ENCODE measurements around the gene DPM2. TPM values are rescaled to one million over a fixed set of nuclear protein-coding genes. Genes with fewer than 3 reads are reported as not detected.

DPM2 gene
- total and polyA plus RNA-seq, 5 donors from 2014 or later, result 27.5 to 35.7 (median 30.6) TPM

DNA sequence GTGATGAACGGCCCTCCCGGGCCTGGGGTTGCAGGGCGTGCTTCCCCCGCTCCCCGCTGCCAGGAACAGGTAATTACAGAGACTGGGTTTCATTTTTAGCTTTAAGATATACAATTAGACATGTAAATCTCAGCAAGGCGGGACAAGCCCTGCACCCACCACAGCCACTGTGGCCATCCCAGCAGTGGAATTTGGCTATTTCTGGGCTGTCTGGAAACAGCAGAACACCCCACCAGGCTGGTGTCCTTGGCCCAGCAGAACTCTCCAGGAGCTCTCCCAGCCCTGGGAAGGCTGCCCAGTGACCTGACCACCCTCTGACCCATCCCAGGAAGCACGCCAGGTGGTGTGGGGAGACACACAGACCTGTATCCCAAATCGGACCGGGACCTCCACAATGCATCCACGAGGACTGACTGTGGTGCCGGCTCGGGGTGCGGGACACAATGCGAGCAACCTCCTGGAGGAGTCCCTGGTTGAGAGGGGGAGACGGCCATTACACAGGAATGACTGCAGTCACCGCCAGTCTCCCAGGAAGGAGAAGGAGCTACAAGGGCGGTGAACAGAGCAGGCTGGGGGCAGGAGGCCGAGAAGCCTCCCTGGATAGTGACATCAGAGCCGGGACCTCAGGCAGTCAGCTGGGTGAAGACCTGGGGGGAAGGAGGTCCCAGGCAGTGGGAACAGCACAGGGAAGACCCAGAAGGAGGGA is 25.9 kb upstream of the DPM2 start:
- peak overlapping the region; percentile 91 for H3K27ac ChIP-seq (ENCODE audit: insufficient read depth, low read length, poor library complexity, severe bottlenecking)
- Mint-ChIP-seq H3K9me3 (no peaks in the 10 kb centered on the region), H3K4me3 (peak overlapping the region; percentile 89 to 97 (median 94)), H3K27me3 (no peaks in the 10 kb centered on the region), H3K4me1 (peaks cover 29 to 100% (median 77%) of the 10 kb centered on the region in 4 donors), H3K27ac (peak overlapping the region; percentile 88 to 99 (median 98)), H3K36me3 (peaks cover 46% of the 10 kb centered on the region)
- DNase-seq, result no peak
- ATAC-seq (ENCODE audit: low read depth in 2 of 2), result peak in 1 of 2 donors; percentile 15
- peak overlapping the region; percentile 35 for H3K4me3 ChIP-seq (ENCODE audit: low read depth, low read length)
- no peaks in the 10 kb centered on the region for H3K9me3 ChIP-seq (ENCODE audit: control insufficient read depth in 2 of 2, low read length in 2 of 2)
- no peaks in the 10 kb centered on the region for H3K27me3 ChIP-seq (ENCODE audit: control insufficient read depth, insufficient read depth, low read length)
- H3K36me3 ChIP-seq (ENCODE audit: control insufficient read depth, insufficient read depth, low read length), result peaks cover 33% of the 10 kb centered on the region
- H3K4me1 ChIP-seq (ENCODE audit: control insufficient read depth, insufficient read depth, low read length, poor library complexity, severe bottlenecking), result peaks cover 100% of the 10 kb centered on the region

DNA sequence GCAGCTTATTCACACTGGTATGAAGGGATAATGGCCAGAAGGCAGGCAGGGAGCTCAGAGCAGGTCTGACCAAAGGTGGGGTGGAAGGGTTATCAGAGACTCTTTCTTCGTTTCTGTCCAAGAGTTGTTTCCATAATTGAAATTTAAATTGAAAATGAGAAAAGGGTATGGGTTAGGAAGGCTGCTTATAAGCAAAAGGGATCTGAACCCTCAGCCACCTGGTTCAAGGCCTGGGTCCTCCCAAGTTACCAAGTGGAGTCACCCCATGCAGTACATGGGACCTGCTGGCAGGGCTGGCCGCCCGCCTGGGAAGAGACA is 25.3 kb upstream of the DPM2 start:
- no peaks in the 10 kb centered on the region for H3K9me3 ChIP-seq (ENCODE audit: control insufficient read depth in 2 of 2, low read length in 2 of 2)
- ATAC-seq (ENCODE audit: low read depth in 2 of 2), result no peak

DNA sequence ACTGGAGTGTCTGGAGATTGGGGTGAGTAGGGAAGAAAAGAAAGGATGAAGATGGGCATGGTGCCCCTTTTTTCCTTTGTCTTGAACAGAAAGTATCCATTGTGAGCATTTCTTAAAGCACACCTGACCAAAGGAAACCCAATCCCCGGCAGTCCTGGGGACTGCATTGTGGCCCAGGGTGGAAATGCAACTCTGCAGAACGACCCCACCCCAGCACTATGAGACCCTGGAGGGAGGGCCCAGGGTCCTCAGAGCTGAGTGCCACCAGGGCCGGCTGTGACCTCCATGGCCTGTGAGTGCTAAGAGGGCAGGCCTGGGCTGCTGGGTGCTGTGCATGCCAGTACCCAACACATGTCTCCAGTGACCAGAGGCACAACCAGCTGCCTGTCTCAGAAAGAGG is 24.6 kb upstream of the DPM2 start:
- ATAC-seq (ENCODE audit: low read depth in 2 of 2), result no peak
- Mint-ChIP-seq H3K4me3 (peak overlapping the region; percentile 82 to 97 (median 92)), H3K36me3 (peaks cover 43% of the 10 kb centered on the region), H3K9me3 (no peaks in the 10 kb centered on the region), H3K27ac (peak overlapping the region; percentile 74 to 98 (median 97)), H3K27me3 (no peaks in the 10 kb centered on the region), H3K4me1 (peaks cover 31 to 100% (median 73%) of the 10 kb centered on the region in 4 donors)
- Histone ChIP-seq H3K27me3 (ENCODE audit: control insufficient read depth, insufficient read depth, low read length) (no peaks in the 10 kb centered on the region), H3K36me3 (ENCODE audit: control insufficient read depth, insufficient read depth, low read length) (peaks cover 33% of the 10 kb centered on the region), H3K4me3 (ENCODE audit: low read depth, low read length) (no peak overlapping the region), H3K4me1 (ENCODE audit: control insufficient read depth, insufficient read depth, low read length, poor library complexity, severe bottlenecking) (peaks cover 100% of the 10 kb centered on the region), H3K9me3 (ENCODE audit: control insufficient read depth in 2 of 2, low read length in 2 of 2) (no peaks in the 10 kb centered on the region), H3K27ac (ENCODE audit: insufficient read depth, low read length, poor library complexity, severe bottlenecking) (peak overlapping the region; percentile 91)
- DNase-seq, result no peak

More for the DNA sequence above, 25.3 kb upstream of the DPM2 start:
- H3K27me3 ChIP-seq (ENCODE audit: control insufficient read depth, insufficient read depth, low read length), result no peaks in the 10 kb centered on the region
- no peaks in the 10 kb centered on the region for H3K9me3 Mint-ChIP-seq
- DNase-seq, result no peak
- no peaks in the 10 kb centered on the region for H3K27me3 Mint-ChIP-seq
- peak overlapping the region; percentile 82 to 97 (median 92) for H3K4me3 Mint-ChIP-seq
- H3K4me3 ChIP-seq (ENCODE audit: low read depth, low read length), result peak overlapping the region; percentile 35
- H3K4me1 ChIP-seq (ENCODE audit: control insufficient read depth, insufficient read depth, low read length, poor library complexity, severe bottlenecking), result peaks cover 100% of the 10 kb centered on the region
- H3K36me3 ChIP-seq (ENCODE audit: control insufficient read depth, insufficient read depth, low read length), result peaks cover 33% of the 10 kb centered on the region
- H3K36me3 Mint-ChIP-seq, result peaks cover 43% of the 10 kb centered on the region
- H3K27ac ChIP-seq (ENCODE audit: insufficient read depth, low read length, poor library complexity, severe bottlenecking), result peak overlapping the region; percentile 91
- H3K27ac Mint-ChIP-seq, result peak overlapping the region; percentile 88 to 98 (median 92)
- peaks cover 28 to 100% (median 75%) of the 10 kb centered on the region in 4 donors for H3K4me1 Mint-ChIP-seq

DNA sequence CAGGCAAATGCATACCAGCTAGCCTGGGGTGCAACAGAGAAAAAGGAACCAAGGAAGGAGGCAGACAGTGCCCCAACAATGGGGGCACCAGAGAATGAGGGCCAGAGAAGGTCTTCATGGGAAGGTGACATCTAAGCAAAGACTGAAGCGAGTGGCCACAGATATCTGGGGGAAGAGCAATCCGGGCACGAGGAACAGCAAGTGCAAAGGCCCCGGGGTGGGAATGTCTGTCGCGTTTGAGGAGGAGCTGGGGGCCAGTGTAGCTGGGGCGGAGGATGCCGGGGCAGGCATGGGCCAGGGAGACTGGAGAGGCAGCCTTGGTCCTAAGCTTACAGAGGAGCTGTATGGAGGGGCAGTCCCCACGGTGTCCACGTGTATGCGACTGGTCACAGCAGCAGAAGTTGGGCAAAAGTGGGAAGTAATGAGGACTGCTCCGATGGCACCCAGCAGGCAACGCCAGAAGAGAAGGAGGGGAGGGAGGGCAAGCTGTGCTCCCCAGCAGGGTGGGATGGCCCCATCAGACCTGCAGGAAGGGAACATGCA is 24.0 kb upstream of the DPM2 start:
- H3K4me3 Mint-ChIP-seq, result peak overlapping the region; percentile 82 to 97 (median 92)
- no peaks in the 10 kb centered on the region for H3K27me3 Mint-ChIP-seq
- Histone ChIP-seq H3K36me3 (ENCODE audit: control insufficient read depth, insufficient read depth, low read length) (peaks cover 33% of the 10 kb centered on the region), H3K27me3 (ENCODE audit: control insufficient read depth, insufficient read depth, low read length) (no peaks in the 10 kb centered on the region), H3K27ac (ENCODE audit: insufficient read depth, low read length, poor library complexity, severe bottlenecking) (peak overlapping the region; percentile 91), H3K4me1 (ENCODE audit: control insufficient read depth, insufficient read depth, low read length, poor library complexity, severe bottlenecking) (peaks cover 100% of the 10 kb centered on the region), H3K9me3 (ENCODE audit: control insufficient read depth in 2 of 2, low read length in 2 of 2) (no peaks in the 10 kb centered on the region), H3K4me3 (ENCODE audit: low read depth, low read length) (peak overlapping the region; percentile 19)
- H3K27ac Mint-ChIP-seq, result peak overlapping the region; percentile 74 to 98 (median 97)
- H3K9me3 Mint-ChIP-seq, result no peaks in the 10 kb centered on the region
- ATAC-seq (ENCODE audit: low read depth in 2 of 2) (no peak), DNase-seq (no peak)
- H3K36me3 Mint-ChIP-seq, result peaks cover 43% of the 10 kb centered on the region
- H3K4me1 Mint-ChIP-seq, result peaks cover 31 to 100% (median 74%) of the 10 kb centered on the region in 4 donors

DNA sequence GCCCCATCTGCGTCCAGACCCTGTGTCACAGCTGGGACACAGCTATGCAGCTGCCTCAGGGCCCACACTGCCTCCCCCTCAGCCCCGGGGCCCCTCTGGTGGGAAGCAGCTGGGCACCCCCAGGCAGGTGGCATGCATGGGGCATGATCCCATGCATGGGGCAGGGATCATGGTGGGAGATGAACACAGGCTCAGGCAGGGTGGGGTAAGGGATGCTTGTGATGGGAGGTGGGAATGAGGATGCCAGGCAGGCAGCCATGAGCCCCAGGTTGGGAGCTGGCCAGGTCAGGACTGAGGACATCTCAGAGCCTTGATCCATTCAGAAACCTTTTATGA is 23.5 kb upstream of the DPM2 start:
- no peak for DNase-seq
- peak overlapping the region; percentile 74 to 98 (median 97) for H3K27ac Mint-ChIP-seq
- peak overlapping the region; percentile 82 to 97 (median 92) for H3K4me3 Mint-ChIP-seq
- peaks cover 43% of the 10 kb centered on the region for H3K36me3 Mint-ChIP-seq
- H3K27me3 ChIP-seq (ENCODE audit: control insufficient read depth, insufficient read depth, low read length), result no peaks in the 10 kb centered on the region
- H3K9me3 ChIP-seq (ENCODE audit: control insufficient read depth in 2 of 2, low read length in 2 of 2), result no peaks in the 10 kb centered on the region
- H3K4me3 ChIP-seq (ENCODE audit: low read depth, low read length), result peak overlapping the region; percentile 19
- peaks cover 32 to 100% (median 73%) of the 10 kb centered on the region in 4 donors for H3K4me1 Mint-ChIP-seq
- peaks cover 33% of the 10 kb centered on the region for H3K36me3 ChIP-seq (ENCODE audit: control insufficient read depth, insufficient read depth, low read length)
- no peak for ATAC-seq (ENCODE audit: low read depth in 2 of 2)
- no peaks in the 10 kb centered on the region for H3K9me3 Mint-ChIP-seq
- peaks cover 100% of the 10 kb centered on the region for H3K4me1 ChIP-seq (ENCODE audit: control insufficient read depth, insufficient read depth, low read length, poor library complexity, severe bottlenecking)
- H3K27me3 Mint-ChIP-seq, result no peaks in the 10 kb centered on the region
- peak overlapping the region; percentile 91 for H3K27ac ChIP-seq (ENCODE audit: insufficient read depth, low read length, poor library complexity, severe bottlenecking)

DNA sequence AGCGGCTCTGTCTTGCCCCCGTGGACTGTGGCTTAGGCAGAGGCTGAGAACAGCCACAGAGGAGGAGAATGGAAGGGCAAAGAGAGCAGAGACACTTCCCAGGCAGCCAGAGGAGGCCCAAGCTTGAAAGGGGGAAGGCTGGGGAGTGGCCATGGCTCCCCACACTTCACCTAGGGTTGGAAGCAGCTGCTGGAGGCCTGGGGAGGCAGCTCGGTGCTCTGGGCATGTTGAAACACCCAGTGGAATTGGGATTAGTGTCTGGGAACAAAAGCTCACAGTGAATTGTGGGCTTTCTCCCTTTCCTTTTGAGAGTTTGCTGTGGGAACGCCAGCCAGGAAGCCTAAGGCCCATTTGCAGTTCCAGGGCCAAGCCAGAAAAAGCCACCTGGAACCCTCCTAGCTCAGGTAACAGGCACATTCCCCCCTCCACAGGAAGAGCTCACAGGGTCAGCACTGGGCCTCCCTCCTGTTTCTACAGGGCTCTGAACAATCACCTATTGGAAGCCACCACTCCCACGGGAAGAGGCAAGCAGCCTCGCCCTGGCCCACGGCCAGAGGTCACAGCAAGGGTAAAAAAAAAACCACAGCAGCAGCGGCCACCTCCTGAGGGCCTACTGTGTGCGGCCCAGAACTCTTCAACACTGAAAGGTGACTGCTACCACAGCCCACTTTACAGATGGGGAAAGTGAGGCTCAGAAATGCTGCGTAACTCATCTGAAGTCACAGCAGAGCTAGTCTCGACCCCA is 22.9 kb upstream of the DPM2 start:
- peaks cover 33% of the 10 kb centered on the region for H3K36me3 ChIP-seq (ENCODE audit: control insufficient read depth, insufficient read depth, low read length)
- H3K9me3 ChIP-seq (ENCODE audit: control insufficient read depth in 2 of 2, low read length in 2 of 2), result no peaks in the 10 kb centered on the region
- no peaks in the 10 kb centered on the region for H3K27me3 ChIP-seq (ENCODE audit: control insufficient read depth, insufficient read depth, low read length)
- H3K4me1 ChIP-seq (ENCODE audit: control insufficient read depth, insufficient read depth, low read length, poor library complexity, severe bottlenecking), result peaks cover 100% of the 10 kb centered on the region
- H3K4me1 Mint-ChIP-seq, result peaks cover 37 to 100% (median 75%) of the 10 kb centered on the region in 4 donors
- no peaks in the 10 kb centered on the region for H3K27me3 Mint-ChIP-seq
- H3K27ac Mint-ChIP-seq, result peak overlapping the region; percentile 60 to 98 (median 97)
- H3K9me3 Mint-ChIP-seq, result no peaks in the 10 kb centered on the region
- peak overlapping the region; percentile 66 to 95 (median 75) for H3K4me3 Mint-ChIP-seq
- H3K4me3 ChIP-seq (ENCODE audit: low read depth, low read length), result peak overlapping the region; percentile 52
- peak overlapping the region; percentile 91 for H3K27ac ChIP-seq (ENCODE audit: insufficient read depth, low read length, poor library complexity, severe bottlenecking)
- ATAC-seq (ENCODE audit: low read depth in 2 of 2) (no peak), DNase-seq (no peak)
- H3K36me3 Mint-ChIP-seq, result peaks cover 44% of the 10 kb centered on the region

DNA sequence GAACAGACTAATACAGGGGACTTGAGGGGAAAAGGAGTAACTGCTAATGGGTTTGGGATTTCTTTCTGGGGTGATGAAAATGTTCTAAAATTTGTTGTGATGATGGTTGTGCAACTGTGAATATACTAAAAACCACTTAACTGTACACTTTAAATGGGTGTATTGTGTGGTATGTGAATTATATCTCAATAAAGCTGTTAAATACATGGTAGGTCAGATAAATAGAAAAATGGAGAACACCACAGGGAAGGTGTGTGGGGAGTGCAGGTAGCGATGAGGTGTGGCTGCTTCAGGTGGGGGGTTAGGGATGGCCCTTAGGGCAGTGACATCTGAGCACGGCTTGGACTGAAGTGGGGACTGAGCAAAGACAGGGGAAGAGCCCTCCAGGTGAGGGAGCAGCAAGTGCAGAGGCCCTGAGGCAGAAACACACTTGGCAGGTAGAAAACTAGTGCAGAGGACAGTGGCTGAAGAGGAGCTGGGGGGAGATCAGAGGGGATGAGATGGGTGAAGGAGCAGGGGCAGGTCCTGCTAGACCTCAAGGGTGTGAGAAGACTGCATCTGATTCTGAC is 22.3 kb upstream of the DPM2 start:
- Histone ChIP-seq H3K27ac (ENCODE audit: insufficient read depth, low read length, poor library complexity, severe bottlenecking) (peak overlapping the region; percentile 67), H3K9me3 (ENCODE audit: control insufficient read depth in 2 of 2, low read length in 2 of 2) (no peaks in the 10 kb centered on the region), H3K27me3 (ENCODE audit: control insufficient read depth, insufficient read depth, low read length) (no peaks in the 10 kb centered on the region), H3K4me3 (ENCODE audit: low read depth, low read length) (peak overlapping the region; percentile 52), H3K36me3 (ENCODE audit: control insufficient read depth, insufficient read depth, low read length) (peaks cover 30% of the 10 kb centered on the region), H3K4me1 (ENCODE audit: control insufficient read depth, insufficient read depth, low read length, poor library complexity, severe bottlenecking) (peaks cover 100% of the 10 kb centered on the region)
- ATAC-seq (ENCODE audit: low read depth in 2 of 2) (no peak), DNase-seq (no peak)
- H3K27me3 Mint-ChIP-seq, result no peaks in the 10 kb centered on the region
- H3K4me1 Mint-ChIP-seq, result peaks cover 41 to 100% (median 75%) of the 10 kb centered on the region in 4 donors
- peak overlapping the region; percentile 60 to 98 (median 97) for H3K27ac Mint-ChIP-seq
- H3K4me3 Mint-ChIP-seq, result peak overlapping the region; percentile 40 to 95 (median 67)
- H3K9me3 Mint-ChIP-seq, result no peaks in the 10 kb centered on the region
- H3K36me3 Mint-ChIP-seq, result peaks cover 42% of the 10 kb centered on the region
